ENCODE data around the gene NIT1.
"Not testable (repeated sequence)": the region's sequence is repeated elsewhere in the genome, so short reads cannot be mapped to it uniquely, and the experiment has no call there.

The NIT1 gene

GRCh38 chr1:161092621-161093028, 25.3 kb upstream of the NIT1 start:
- H3K27ac Mint-ChIP-seq: peak overlapping the region; percentile 60
- no peak for DNase-seq (ENCODE audit: low spot score in 2 of 2)
- peaks cover 14% of the 10 kb centered on the region for H3K36me3 Mint-ChIP-seq
- H3K9me3 Mint-ChIP-seq: no peaks in the 10 kb centered on the region
- peak overlapping the region; percentile 3 for H3K4me3 Mint-ChIP-seq
- peak; percentile 95 for ATAC-seq
- H3K4me1 Mint-ChIP-seq: peaks cover 58% of the 10 kb centered on the region

DNA sequence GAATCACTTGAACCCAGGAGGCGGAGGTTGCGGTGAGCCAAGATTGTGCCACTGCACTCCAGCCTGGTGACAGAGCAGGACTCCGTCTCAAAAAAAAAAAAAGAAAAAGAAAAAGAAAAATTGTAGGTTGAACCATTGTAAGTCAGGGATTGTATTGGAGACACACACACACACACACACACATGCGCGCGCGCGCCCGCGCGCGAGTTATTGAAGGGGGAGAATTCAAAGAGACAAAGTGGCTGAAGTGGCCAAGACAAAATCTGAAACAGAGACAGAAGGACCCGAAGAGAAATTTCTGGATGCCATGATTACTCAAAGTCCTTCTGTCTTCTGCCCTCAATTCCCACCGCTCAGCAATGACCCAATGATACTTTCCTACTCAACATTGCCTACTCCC, 23.4 kb upstream of the NIT1 start:
- DNase-seq (ENCODE audit: low spot score in 2 of 2): no peak
- H3K4me3 Mint-ChIP-seq: no peak overlapping the region
- H3K27ac Mint-ChIP-seq: no peak overlapping the region
- peaks cover 74% of the 10 kb centered on the region for H3K4me1 Mint-ChIP-seq
- H3K9me3 Mint-ChIP-seq: no peaks in the 10 kb centered on the region
- no peak for ATAC-seq
- peaks cover 29% of the 10 kb centered on the region for H3K36me3 Mint-ChIP-seq

- H3K4me1 Mint-ChIP-seq: peaks cover 72% of the 10 kb centered on the region
- no peak overlapping the region for H3K4me3 Mint-ChIP-seq
- ATAC-seq (no peak), DNase-seq (ENCODE audit: low spot score in 2 of 2) (no peak)
- peaks cover 36% of the 10 kb centered on the region for H3K36me3 Mint-ChIP-seq
- H3K27ac Mint-ChIP-seq: no peak overlapping the region
- H3K9me3 Mint-ChIP-seq: no peaks in the 10 kb centered on the region
Observed at GRCh38 chr1:161095230-161095629, 22.7 kb upstream of the NIT1 start.

- Mint-ChIP-seq H3K4me1 (peaks cover 65% of the 10 kb centered on the region), H3K9me3 (no peaks in the 10 kb centered on the region), H3K4me3 (no peak overlapping the region), H3K36me3 (peaks cover 44% of the 10 kb centered on the region), H3K27ac (no peak overlapping the region)
- DNase-seq (ENCODE audit: low spot score in 2 of 2) (no peak), ATAC-seq (no peak)
Observed at GRCh38 chr1:161096015-161096414, 21.9 kb upstream of the NIT1 start.

GRCh38 chr1:161096530-161096929, 21.4 kb upstream of the NIT1 start:
- Mint-ChIP-seq H3K9me3 (no peaks in the 10 kb centered on the region), H3K36me3 (peaks cover 49% of the 10 kb centered on the region), H3K4me1 (peaks cover 64% of the 10 kb centered on the region), H3K4me3 (no peak overlapping the region), H3K27ac (peak overlapping the region; percentile 84)
- DNase-seq (ENCODE audit: low spot score in 2 of 2) (no peak), ATAC-seq (no peak)

DNA sequence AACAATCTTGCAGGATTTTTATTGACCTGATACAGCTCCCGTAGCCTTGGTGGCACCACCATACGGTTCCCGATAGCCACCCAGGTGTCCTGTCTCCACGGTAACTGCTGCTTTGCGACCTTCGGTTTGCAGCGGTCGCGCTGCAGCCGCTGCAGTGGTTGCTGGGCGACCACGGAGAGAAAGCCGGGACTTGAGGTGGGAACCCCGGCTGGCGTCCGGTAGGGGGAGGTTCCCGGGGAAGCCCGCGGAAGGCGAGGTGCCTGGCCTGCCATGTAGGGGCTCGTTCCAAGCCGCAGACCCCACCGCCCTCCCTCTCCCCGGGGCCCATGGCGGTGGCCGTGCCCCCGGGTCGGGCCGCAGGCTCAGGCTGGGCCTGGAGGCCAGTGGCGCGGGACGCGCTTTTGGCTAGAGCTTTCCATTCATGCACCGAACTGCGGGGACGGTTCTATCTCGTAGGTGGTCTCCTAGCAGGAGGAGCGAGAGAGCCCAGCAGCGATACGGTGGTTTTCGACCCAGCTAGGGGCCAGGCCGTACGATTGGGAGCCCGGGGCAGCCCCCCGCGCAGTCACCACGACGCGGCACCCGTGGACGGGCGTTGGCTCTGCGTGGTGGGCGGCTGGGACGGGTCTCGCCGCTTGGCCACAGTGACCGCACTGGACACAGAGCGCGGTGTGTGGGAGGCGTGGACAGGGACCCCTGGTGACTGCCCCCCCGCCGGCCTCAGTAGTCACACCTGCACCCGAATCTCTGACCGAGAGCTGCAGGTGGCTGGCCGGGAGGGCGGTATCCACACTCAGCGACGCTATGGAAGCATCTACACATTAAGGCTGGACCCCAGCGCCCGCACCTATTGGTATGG, 19.5 kb upstream of the NIT1 start, which contains the start of gene KLHDC9:
TSS of gene KLHDC9 (plus strand) at position 152 of the 859 bp plus-strand sequence. CDS start at position 327, 175 bp downstream.
- peaks cover 68% of the 10 kb centered on the region for H3K36me3 Mint-ChIP-seq
- H3K4me1 Mint-ChIP-seq: peaks cover 51% of the 10 kb centered on the region
- ATAC-seq (peak; percentile 79), DNase-seq (ENCODE audit: low spot score in 2 of 2) (peak; percentile 37 to 90)
- H3K9me3 Mint-ChIP-seq: no peaks in the 10 kb centered on the region
- peak within 1 kb of the TSS; percentile 78 for H3K4me3 Mint-ChIP-seq
- H3K27ac Mint-ChIP-seq: peak within 1 kb of the TSS; percentile 84

- H3K4me3 Mint-ChIP-seq: peak overlapping the region; percentile 78
- DNase-seq (ENCODE audit: low spot score in 2 of 2) (no peak), ATAC-seq (no peak)
- H3K9me3 Mint-ChIP-seq: no peaks in the 10 kb centered on the region
- H3K36me3 Mint-ChIP-seq: peaks cover 73% of the 10 kb centered on the region
- peak overlapping the region; percentile 35 for H3K27ac Mint-ChIP-seq
- H3K4me1 Mint-ChIP-seq: peaks cover 48% of the 10 kb centered on the region
Observed at GRCh38 chr1:161099090-161099802, 18.7 kb upstream of the NIT1 start.

DNA sequence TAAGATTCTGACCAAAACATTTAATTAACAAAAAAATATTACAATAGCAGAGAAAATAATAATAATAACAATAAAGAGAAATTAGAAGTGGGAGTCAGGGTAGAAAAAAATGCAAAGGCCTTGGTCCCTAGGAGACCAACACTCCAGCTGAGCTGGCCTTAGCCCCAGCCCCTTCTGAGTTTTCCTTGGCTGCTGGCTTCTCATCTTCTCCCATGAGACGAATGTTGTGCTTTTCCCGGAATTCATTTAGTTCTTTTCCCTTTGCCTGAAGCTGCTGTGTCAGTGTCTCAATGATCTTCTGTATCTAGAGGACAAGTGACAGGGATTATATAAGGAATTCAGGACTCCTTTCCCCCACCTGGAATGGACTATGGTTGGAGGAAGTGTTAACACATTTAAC, 17.3 kb upstream of the NIT1 start:
- H3K27ac Mint-ChIP-seq: no peak overlapping the region
- no peak for ATAC-seq
- no peaks in the 10 kb centered on the region for H3K9me3 Mint-ChIP-seq
- H3K4me3 Mint-ChIP-seq: no peak overlapping the region
- DNase-seq (ENCODE audit: low spot score in 2 of 2): no peak
- H3K36me3 Mint-ChIP-seq: peaks cover 85% of the 10 kb centered on the region
- H3K4me1 Mint-ChIP-seq: peaks cover 43% of the 10 kb centered on the region

DNA sequence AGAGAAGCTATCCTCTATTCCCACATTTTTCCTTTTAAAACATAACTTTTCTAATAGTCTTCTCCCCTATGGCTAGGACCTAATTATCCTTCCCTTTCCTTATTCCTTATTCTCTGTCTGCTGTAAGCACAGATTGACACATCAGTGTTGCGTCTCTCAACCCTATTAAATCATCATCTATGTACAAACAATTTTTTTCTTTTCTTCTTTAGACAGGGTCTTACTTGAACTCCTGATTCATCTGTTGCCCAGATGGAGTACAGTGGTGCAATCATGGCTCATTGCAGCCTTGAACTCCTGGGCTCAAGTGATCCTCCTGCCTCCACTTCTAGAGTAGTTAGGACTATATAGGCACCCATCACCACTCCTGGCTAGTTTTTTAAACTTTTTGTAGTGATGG, 11.5 kb upstream of the NIT1 start:
- Mint-ChIP-seq H3K4me3 (no peak overlapping the region), H3K36me3 (peaks cover 88% of the 10 kb centered on the region), H3K4me1 (peaks cover 24% of the 10 kb centered on the region), H3K9me3 (no peaks in the 10 kb centered on the region), H3K27ac (no peak overlapping the region)
- no peak for DNase-seq (ENCODE audit: low spot score in 2 of 2)
- no peak for ATAC-seq

GRCh38 chr1:161111117-161111516, 6.8 kb upstream of the NIT1 start:
- Mint-ChIP-seq H3K4me3 (no peak overlapping the region), H3K36me3 (peaks cover 81% of the 10 kb centered on the region), H3K4me1 (peaks cover 38% of the 10 kb centered on the region), H3K9me3 (no peaks in the 10 kb centered on the region), H3K27ac (no peak overlapping the region)
- ATAC-seq (no peak), DNase-seq (ENCODE audit: low spot score in 2 of 2) (no peak)

- H3K4me3 Mint-ChIP-seq: no peak overlapping the region
- no peaks in the 10 kb centered on the region for H3K9me3 Mint-ChIP-seq
- no peak overlapping the region for H3K27ac Mint-ChIP-seq
- H3K4me1 Mint-ChIP-seq: peaks cover 38% of the 10 kb centered on the region
- no peak for ATAC-seq
- H3K36me3 Mint-ChIP-seq: peaks cover 77% of the 10 kb centered on the region
- DNase-seq (ENCODE audit: low spot score in 2 of 2): no peak
Observed at GRCh38 chr1:161111527-161111926, 6.4 kb upstream of the NIT1 start.

DNA sequence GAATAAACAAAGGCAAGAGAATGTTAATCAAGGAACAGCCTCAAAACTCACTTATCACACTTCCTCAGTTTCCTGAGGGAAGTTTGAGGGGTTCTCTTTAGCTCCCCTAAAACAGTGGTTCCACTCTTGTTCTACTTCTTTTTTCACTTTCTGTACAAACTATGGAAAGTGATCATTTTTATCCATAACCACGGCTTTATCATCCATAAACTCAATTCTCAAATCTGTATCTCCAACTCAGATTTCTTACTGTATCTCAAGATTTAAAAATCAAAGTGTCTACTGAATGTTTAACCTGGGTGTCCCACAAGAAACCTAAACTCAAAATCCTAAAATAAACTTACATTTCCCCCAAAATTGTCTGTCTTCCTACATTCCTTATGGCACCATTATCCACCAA, 4.0 kb upstream of the NIT1 start:
- Mint-ChIP-seq H3K9me3 (no peaks in the 10 kb centered on the region), H3K36me3 (peaks cover 70% of the 10 kb centered on the region), H3K4me1 (peaks cover 41% of the 10 kb centered on the region), H3K27ac (peak overlapping the region; percentile 73), H3K4me3 (no peak overlapping the region)
- DNase-seq (ENCODE audit: low spot score in 2 of 2) (no peak), ATAC-seq (no peak)

GRCh38 chr1:161114556-161114955, 3.3 kb upstream of the NIT1 start:
- peak overlapping the region; percentile 73 for H3K27ac Mint-ChIP-seq
- H3K36me3 Mint-ChIP-seq: peaks cover 70% of the 10 kb centered on the region
- H3K4me3 Mint-ChIP-seq: no peak overlapping the region
- H3K9me3 Mint-ChIP-seq: no peaks in the 10 kb centered on the region
- DNase-seq (ENCODE audit: low spot score in 2 of 2) (no peak), ATAC-seq (no peak)
- peaks cover 48% of the 10 kb centered on the region for H3K4me1 Mint-ChIP-seq

- Mint-ChIP-seq H3K27ac (peak overlapping the region; percentile 73), H3K36me3 (peaks cover 70% of the 10 kb centered on the region), H3K4me3 (peak overlapping the region; percentile 96), H3K4me1 (peaks cover 54% of the 10 kb centered on the region), H3K9me3 (no peaks in the 10 kb centered on the region)
- DNase-seq (ENCODE audit: low spot score in 2 of 2) (no peak), ATAC-seq (peak; percentile 83)
Observed at GRCh38 chr1:161115132-161115711, 2.7 kb upstream of the NIT1 start.

DNA sequence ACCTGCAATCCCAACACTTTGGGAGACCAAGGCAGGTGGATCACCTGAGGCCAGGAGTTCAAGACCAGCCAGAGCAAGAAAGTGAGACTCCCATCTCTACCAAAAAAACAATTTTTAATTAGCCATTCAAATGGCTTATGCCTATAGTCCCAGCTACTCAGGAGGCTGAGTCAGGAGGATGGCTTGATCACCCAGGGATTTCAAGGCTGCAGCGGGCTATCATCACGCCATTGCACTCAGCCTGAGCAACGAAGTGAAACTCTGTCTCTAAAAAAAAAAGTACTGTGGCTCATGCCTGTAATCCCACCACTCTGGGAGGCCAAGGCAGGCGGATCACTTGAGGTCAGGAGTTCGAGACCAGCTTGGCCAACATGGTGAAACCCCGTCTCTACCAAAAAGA, 1.9 kb upstream of the NIT1 start:
- peak overlapping the region; percentile 96 for H3K4me3 Mint-ChIP-seq
- DNase-seq (ENCODE audit: low spot score in 2 of 2); H3K9me3 Mint-ChIP-seq; ATAC-seq: not testable (repeated sequence)
- peaks cover 71% of the 10 kb centered on the region for H3K36me3 Mint-ChIP-seq
- H3K27ac Mint-ChIP-seq: peak overlapping the region; percentile 73
- H3K4me1 Mint-ChIP-seq: peaks cover 57% of the 10 kb centered on the region

Data from stimulated activated effector memory CD8-positive, alpha-beta T cell treated with anti-CD3 and anti-CD28 coated beads, Interleukin-12 subunit alpha, Interleukin-12 subunit beta, amount 100 ng/mL, for 72 hours (primary cell).